Hepatocyte (in vitro differentiated cells): ENCODE results near the gene C10orf67. TPM values are rescaled to one million over a fixed set of nuclear protein-coding genes. Genes with fewer than 3 reads are reported as not detected.
"Not testable (repeated sequence)": the region's sequence is repeated elsewhere in the genome, so short reads cannot be mapped to it uniquely, and the experiment has no call there.

Source experiments
- DNase-seq: peaks from one replicate; pipeline ENCODE4 v3.0.0-alpha.2; 2016; ENCODE audit warnings: low spot score
- H2AFZ ChIP-seq: fragments of 200-600 bp; sonication (generic); 2 replicates; pipeline ENCODE4 v1.6.0; 2016; ENCODE audit warnings: antibody characterized with exemption, mild to moderate bottlenecking
- H3K27ac ChIP-seq: fragments of 200-600 bp; sonication (generic); 2 replicates; pipeline ENCODE4 v1.5.1; 2016; ENCODE audit warnings: mild to moderate bottlenecking
- H3K27me3 ChIP-seq: fragments of 200-600 bp; sonication (generic); 2 replicates; pipeline ENCODE4 v1.6.1; 2016
- H3K36me3 ChIP-seq: fragments of 200-600 bp; sonication (generic); replicated peaks from 2 replicates; pipeline ENCODE4 v1.5.1; 2016; ENCODE audit warnings: low read depth; ENCODE audit not compliant: insufficient read depth
- H3K4me1 ChIP-seq: fragments of 200-600 bp; sonication (generic); 2 replicates; pipeline ENCODE4 v1.5.1; 2016; ENCODE audit warnings: mild to moderate bottlenecking, moderate library complexity; ENCODE audit not compliant: insufficient read depth
- H3K4me2 ChIP-seq: fragments of 200-600 bp; sonication (generic); 2 replicates; pipeline ENCODE4 v1.6.0; 2016
- H3K4me3 ChIP-seq: fragments of 200-600 bp; sonication (generic); 2 replicates; pipeline ENCODE4 v1.5.1; 2016; ENCODE audit warnings: mild to moderate bottlenecking
- H3K79me2 ChIP-seq: fragments of 200-600 bp; sonication (generic); 2 replicates; pipeline ENCODE4 v1.6.0; 2017; ENCODE audit warnings: mild to moderate bottlenecking
- H3K9me2 ChIP-seq: fragments of 200-600 bp; sonication (generic); replicated peaks from 2 replicates; pipeline ENCODE4 v1.6.0; 2017; ENCODE audit warnings: mild to moderate bottlenecking; ENCODE audit not compliant: insufficient read depth
- H3K9me3 ChIP-seq: fragments of 200-600 bp; sonication (generic); 2 replicates; pipeline ENCODE4 v1.5.1; 2016; ENCODE audit warnings: low read depth, mild to moderate bottlenecking
- H4K20me1 ChIP-seq: fragments of 200-600 bp; sonication (generic); 2 replicates; pipeline ENCODE4 v1.6.0; 2016; ENCODE audit warnings: mild to moderate bottlenecking; ENCODE audit not compliant: insufficient read depth, poor library complexity, severe bottlenecking
- CTCF ChIP-seq: fragments of 200-600 bp; sonication (generic); IDR thresholded peaks from 2 replicates; pipeline ENCODE4 v1.5.1; 2016; ENCODE audit warnings: antibody characterized with exemption, mild to moderate bottlenecking; ENCODE audit not compliant: poor library complexity
- EZH2 ChIP-seq: fragments of 200-600 bp; sonication (generic); IDR thresholded peaks from 2 replicates; pipeline ENCODE4 v1.6.1; 2016; ENCODE audit warnings: antibody characterized with exemption, mild to moderate bottlenecking, borderline replicate concordance
- EZH2phosphoT487 ChIP-seq: fragments of 200-600 bp; sonication (generic); IDR thresholded peaks from one replicate; pipeline ENCODE4 v1.6.1; 2018; ENCODE audit warnings: antibody characterized with exemption, mild to moderate bottlenecking, low read depth, moderate library complexity; ENCODE audit not compliant: unreplicated experiment, severe bottlenecking
- WGBS: methylation state at CpG from one replicate; pipeline ENCODE4 v1.1.6; 2016; ENCODE audit warnings: low lambda C conversion rate; ENCODE audit errors: missing lambda C conversion rate; 5-methylcytosine and 5-hydroxymethylcytosine counted together
- polyA plus RNA-seq: library from polyadenylated mRNA; unstranded; fragments of >200 nt; fragmentation: Nextera tagmentation; extraction: Ambion mirVana; gene quantifications from 2 replicates; pipeline ENCODE4 v1.2.1, GENCODE V29; 2016
- total RNA-seq: library from RNA; depleted of rRNA; stranded (reverse); fragments of >200 nt; gene quantifications from 2 replicates; pipeline ENCODE4 v1.2.3, GENCODE V29; 2014

The C10orf67 gene
- total and polyA plus RNA-seq, 2 experiments from 2014 or later = 0.10 TPM; not detected in 1

DNA sequence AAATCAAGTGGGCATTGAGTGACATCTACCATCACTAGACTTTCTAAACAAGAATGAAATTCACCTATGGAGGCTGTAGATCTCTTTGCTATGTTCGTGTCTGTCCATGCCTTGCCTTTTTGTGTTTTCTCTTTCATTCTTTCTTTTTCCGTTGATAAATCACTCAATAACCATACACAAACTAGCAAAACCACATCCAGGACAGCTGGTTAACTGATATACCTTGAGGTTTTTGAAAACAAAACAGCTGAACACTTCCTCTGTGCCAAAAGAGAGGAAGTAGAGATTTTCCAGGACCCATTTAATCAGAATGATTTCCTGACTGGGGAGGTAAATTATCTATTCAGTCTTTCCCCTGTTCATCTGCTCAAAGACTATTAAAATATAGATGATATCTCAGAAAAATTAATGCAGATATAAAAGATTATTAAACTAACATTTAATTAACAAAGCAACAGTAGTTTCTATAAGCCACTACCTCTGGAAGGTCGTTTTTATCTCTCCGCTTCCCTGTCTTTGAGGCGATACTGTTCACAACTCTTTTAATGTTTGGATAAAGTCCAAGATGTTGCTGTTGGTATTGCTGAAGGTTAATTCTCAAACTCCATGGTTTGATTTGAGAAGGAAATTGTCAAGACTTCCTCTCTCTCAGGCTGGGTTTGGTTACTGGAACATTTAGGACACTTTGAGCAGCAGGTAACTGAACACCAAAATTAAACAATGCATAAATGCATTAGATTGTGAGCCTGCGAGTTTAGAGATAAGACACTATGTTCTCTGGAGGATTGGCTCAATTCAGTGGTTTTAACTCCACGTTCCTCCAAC, 24.4 kb upstream of the C10orf67 start:
- H3K4me3 ChIP-seq = no peak overlapping the region
- no peaks in the 10 kb centered on the region for H3K9me2 ChIP-seq
- H2AFZ ChIP-seq = no peak overlapping the region
- H3K36me3 ChIP-seq = no peaks in the 10 kb centered on the region
- H3K79me2 ChIP-seq = no peaks in the 10 kb centered on the region
- no peak overlapping the region for H3K27ac ChIP-seq
- no peaks in the 10 kb centered on the region for H3K27me3 ChIP-seq
- H3K9me3 ChIP-seq = no peaks in the 10 kb centered on the region
- WGBS = 77% methylated on average over 7 of the region's 7 CpGs
- no peaks in the 10 kb centered on the region for H3K4me1 ChIP-seq
- no peak for TF ChIP-seq EZH2
- no peak for TF ChIP-seq EZH2phosphoT487
- no peak for TF ChIP-seq CTCF
- no peak overlapping the region for H3K4me2 ChIP-seq
- no peaks in the 10 kb centered on the region for H4K20me1 ChIP-seq
- DNase-seq = no peak

- H3K27me3 ChIP-seq = no peaks in the 10 kb centered on the region
- H2AFZ ChIP-seq = no peak overlapping the region
- TF ChIP-seq EZH2phosphoT487 = no peak
- TF ChIP-seq CTCF = no peak
- TF ChIP-seq EZH2 = no peak
- H3K4me3 ChIP-seq = no peak overlapping the region
- WGBS = 84% methylated on average over 6 of the region's 6 CpGs
- H3K4me1 ChIP-seq = no peaks in the 10 kb centered on the region
- H3K36me3 ChIP-seq = no peaks in the 10 kb centered on the region
- H3K9me2 ChIP-seq = no peaks in the 10 kb centered on the region
- H3K27ac ChIP-seq = no peak overlapping the region
- no peak overlapping the region for H3K4me2 ChIP-seq
- DNase-seq = no peak
- H3K79me2 ChIP-seq = no peaks in the 10 kb centered on the region
- H3K9me3 ChIP-seq = no peaks in the 10 kb centered on the region
- no peaks in the 10 kb centered on the region for H4K20me1 ChIP-seq
These were observed 23.4 kb upstream of the C10orf67 start for GRCh38 chr10:23367896-23368595.

- H4K20me1 ChIP-seq, DNase-seq, H2AFZ ChIP-seq, H3K4me2 ChIP-seq, H3K27ac ChIP-seq, H3K36me3 ChIP-seq, H3K4me1 ChIP-seq, H3K4me3 ChIP-seq, H3K9me2 ChIP-seq, H3K27me3 ChIP-seq, H3K9me3 ChIP-seq, H3K79me2 ChIP-seq: not testable (repeated sequence)
- WGBS = 68% methylated on average over 4 of the region's 4 CpGs
These were observed 20.9 kb upstream of the C10orf67 start for GRCh38 chr10:23365417-23366030.

GRCh38 chr10:23364378-23364777, 19.8 kb upstream of the C10orf67 start:
- H4K20me1 ChIP-seq = no peaks in the 10 kb centered on the region
- no peak overlapping the region for H2AFZ ChIP-seq
- DNase-seq = no peak
- WGBS = 76% methylated on average over 5 of the region's 5 CpGs
- H3K4me1 ChIP-seq = no peaks in the 10 kb centered on the region
- no peaks in the 10 kb centered on the region for H3K9me3 ChIP-seq
- H3K79me2 ChIP-seq = no peaks in the 10 kb centered on the region
- no peaks in the 10 kb centered on the region for H3K36me3 ChIP-seq
- no peak overlapping the region for H3K4me2 ChIP-seq
- no peak overlapping the region for H3K27ac ChIP-seq
- H3K4me3 ChIP-seq = no peak overlapping the region
- no peaks in the 10 kb centered on the region for H3K9me2 ChIP-seq
- no peaks in the 10 kb centered on the region for H3K27me3 ChIP-seq
- TF ChIP-seq EZH2 (no peak), CTCF (no peak), EZH2phosphoT487 (no peak)
